Measurements from ENCODE around the gene RFTN1. TPM values are rescaled to one million over a fixed set of nuclear protein-coding genes. Genes with fewer than 3 reads are reported as not detected.

Gene RFTN1
- total and polyA plus RNA-seq, 4 donors = 4.4 to 20.4 (median 11.9) TPM

- no peak for TF ChIP-seq CTCF (IDR thresholded peaks at IDR 0.05; ENCODE audit: low read depth, low read length, missing input control)
Measured at GRCh38 chr3:16332904-16333426, 180.5 kb downstream of the RFTN1 start (continued).

DNA sequence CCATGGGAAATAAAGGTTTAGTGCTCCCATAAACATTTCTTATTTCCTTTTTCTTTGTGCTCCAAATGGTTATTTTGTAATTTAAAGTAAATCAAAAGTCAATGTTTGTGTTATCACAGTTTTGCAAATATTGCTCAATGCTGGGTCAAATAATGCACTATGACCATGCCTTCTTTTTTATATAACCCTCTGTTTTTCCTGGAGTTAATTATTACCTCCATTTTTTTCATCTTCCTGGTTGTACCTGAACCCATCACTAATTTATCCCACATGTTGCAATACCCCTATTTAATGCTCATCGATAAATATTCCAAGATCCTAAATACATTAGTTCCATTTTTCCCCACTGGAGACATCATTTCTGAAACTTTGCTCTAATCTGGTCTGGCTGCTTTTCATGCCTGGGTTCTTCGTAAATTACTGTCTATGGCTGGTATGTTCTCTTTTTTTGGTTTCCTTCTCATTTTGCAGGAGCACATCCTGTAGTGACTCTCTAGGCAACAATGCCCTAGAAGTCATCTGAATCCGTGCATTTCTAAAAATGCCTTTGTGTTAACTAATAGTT, 182.1 kb downstream of the RFTN1 start:
- DNase-seq (ENCODE audit: low spot score) = no peak
- TF ChIP-seq YY1 (IDR thresholded peaks at IDR 0.05) (peak; percentile 82), REST (IDR thresholded peaks at IDR 0.05) (peak; percentile 67), TAF1 (conservative IDR thresholded peaks at IDR 0.05) (peak; percentile 91), RAD21 (IDR thresholded peaks at IDR 0.05) (peak; percentile 40 to 48), NR2F2 (IDR thresholded peaks at IDR 0.05) (no peak), FOXA2 (IDR thresholded peaks at IDR 0.05) (peak; percentile 70), RXRA (IDR thresholded peaks at IDR 0.05) (peak; percentile 63 to 90), HNF4A (conservative IDR thresholded peaks at IDR 0.05) (peak; percentile 92), EGR1 (IDR thresholded peaks at IDR 0.05; ENCODE audit: low read depth in 2 of 2) (peak in 1 of 2 donors; percentile 46), FOXA1 (IDR thresholded peaks at IDR 0.05) (peak; percentile 69), GABPA (IDR thresholded peaks at IDR 0.05 in 1 of 2, conservative IDR thresholded peaks at IDR 0.05 in 1 of 2) (peak in 1 of 2 donors; percentile 40), SP1 (IDR thresholded peaks at IDR 0.05) (peak; percentile 88), JUND (IDR thresholded peaks at IDR 0.05) (peak; percentile 26 to 74), HNF4G (IDR thresholded peaks at IDR 0.05) (peak; percentile 26), CTCF (IDR thresholded peaks at IDR 0.05; ENCODE audit: low read depth, low read length, missing input control) (peak; percentile 28)
- TF ChIP-seq, protein P1, sequence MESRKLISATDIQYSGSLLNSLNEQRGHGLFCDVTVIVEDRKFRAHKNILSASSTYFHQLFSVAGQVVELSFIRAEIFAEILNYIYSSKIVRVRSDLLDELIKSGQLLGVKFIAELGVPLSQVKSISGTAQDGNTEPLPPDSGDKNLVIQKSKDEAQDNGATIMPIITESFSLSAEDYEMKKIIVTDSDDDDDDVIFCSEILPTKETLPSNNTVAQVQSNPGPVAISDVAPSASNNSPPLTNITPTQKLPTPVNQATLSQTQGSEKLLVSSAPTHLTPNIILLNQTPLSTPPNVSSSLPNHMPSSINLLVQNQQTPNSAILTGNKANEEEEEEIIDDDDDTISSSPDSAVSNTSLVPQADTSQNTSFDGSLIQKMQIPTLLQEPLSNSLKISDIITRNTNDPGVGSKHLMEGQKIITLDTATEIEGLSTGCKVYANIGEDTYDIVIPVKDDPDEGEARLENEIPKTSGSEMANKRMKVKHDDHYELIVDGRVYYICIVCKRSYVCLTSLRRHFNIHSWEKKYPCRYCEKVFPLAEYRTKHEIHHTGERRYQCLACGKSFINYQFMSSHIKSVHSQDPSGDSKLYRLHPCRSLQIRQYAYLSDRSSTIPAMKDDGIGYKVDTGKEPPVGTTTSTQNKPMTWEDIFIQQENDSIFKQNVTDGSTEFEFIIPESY (IDR thresholded peaks at IDR 0.05) = peak; percentile 81
- TF ChIP-seq, protein P2, sequence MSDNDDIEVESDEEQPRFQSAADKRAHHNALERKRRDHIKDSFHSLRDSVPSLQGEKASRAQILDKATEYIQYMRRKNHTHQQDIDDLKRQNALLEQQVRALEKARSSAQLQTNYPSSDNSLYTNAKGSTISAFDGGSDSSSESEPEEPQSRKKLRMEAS (IDR thresholded peaks at IDR 0.05) = peak; percentile 76
- TF ChIP-seq, protein P3, sequence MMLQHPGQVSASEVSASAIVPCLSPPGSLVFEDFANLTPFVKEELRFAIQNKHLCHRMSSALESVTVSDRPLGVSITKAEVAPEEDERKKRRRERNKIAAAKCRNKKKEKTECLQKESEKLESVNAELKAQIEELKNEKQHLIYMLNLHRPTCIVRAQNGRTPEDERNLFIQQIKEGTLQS (IDR thresholded peaks at IDR 0.05) = peak; percentile 21
- peak overlapping the region; percentile 52 to 82 (median 59) for H3K4me3 ChIP-seq (ENCODE audit: low read depth in 1 of 3, low read length in 3 of 3)
- H3K9me3 ChIP-seq (ENCODE audit: control insufficient read depth in 4 of 4, low read length in 3 of 4) = no peaks in the 10 kb centered on the region
- H3K27me3 ChIP-seq (ENCODE audit: control insufficient read depth in 4 of 4, insufficient read depth in 4 of 4, low read length in 3 of 4) = no peaks in the 10 kb centered on the region
- WGBS = 43% methylated on average over 3 of the region's 3 CpGs
- H3K36me3 ChIP-seq (ENCODE audit: control insufficient read depth in 4 of 4, insufficient read depth in 3 of 4, low read depth in 1 of 4, low read length in 3 of 4) = no peaks in the 10 kb centered on the region
- H3K9ac ChIP-seq (ENCODE audit: low read depth in 1 of 2, low read length in 2 of 2) = peak overlapping the region; percentile 70 to 90
- peak overlapping the region; percentile 81 to 90 for H3K27ac ChIP-seq (ENCODE audit: low read depth in 1 of 2, low read length in 2 of 2)
- peaks cover 13 to 44% (median 22%) of the 10 kb centered on the region in 4 donors for H3K4me1 ChIP-seq (ENCODE audit: control insufficient read depth in 4 of 4, insufficient read depth in 4 of 4, low read length in 3 of 4)

Measured in liver (tissue), 9 donors.